Activated T-cell treated with anti-CD3 and anti-CD28 coated beads, Interleukin-2, amount 50 U/mL, for 4 hours (primary cell): ENCODE data around the gene HMG20A. TPM values are rescaled to one million over a fixed set of nuclear protein-coding genes. Genes with fewer than 3 reads are reported as not detected.

Experiments used
- ATAC-seq, 2 donors: fragments of 200-7000 bp; cut with Tn5 transposase; one replicate each; pipeline ENCODE4 v1.10.0; 2021
- DNase-seq: peaks from one replicate; pipeline ENCODE4 v3.0.0-alpha.2; 2020
- H3K27me3 Mint-ChIP-seq: one replicate; pipeline ENCODE4 v1.8.0; 2021; ENCODE audit warnings: low read depth, mixed read lengths
- H3K36me3 Mint-ChIP-seq: one replicate; pipeline ENCODE4 v1.8.0; 2022; ENCODE audit warnings: mixed read lengths; ENCODE audit not compliant: insufficient read depth
- H3K4me1 Mint-ChIP-seq: one replicate; pipeline ENCODE4 v1.8.0; 2021; ENCODE audit warnings: low read depth, mixed read lengths
- H3K4me3 Mint-ChIP-seq: one replicate; pipeline ENCODE4 v1.8.0; 2021; ENCODE audit warnings: mild to moderate bottlenecking, moderate library complexity, mixed read lengths
- H3K9me3 Mint-ChIP-seq: one replicate; pipeline ENCODE4 v1.8.0; 2021; ENCODE audit warnings: mixed read lengths
- total RNA-seq, 3 donors: library from RNA; stranded (reverse); gene quantifications; one replicate each; pipeline ENCODE4 v1.2.1, GENCODE V29; 2021

The HMG20A gene
- total RNA-seq, 3 donors from 2014 or later, result 32.7 to 35.1 (median 34.3) TPM

- H3K9me3 Mint-ChIP-seq, result no peaks in the 10 kb centered on the region
- H3K4me3 Mint-ChIP-seq, result no peak overlapping the region
- H3K4me1 Mint-ChIP-seq, result peaks cover 39% of the 10 kb centered on the region
- peaks cover 15% of the 10 kb centered on the region for H3K36me3 Mint-ChIP-seq
- DNase-seq (no peak), ATAC-seq (peak; percentile 91)
- no peaks in the 10 kb centered on the region for H3K27me3 Mint-ChIP-seq
These were observed 9.5 kb downstream of the HMG20A start for GRCh38 chr15:77430213-77430612.

GRCh38 chr15:77430652-77431051 is 10.0 kb downstream of the HMG20A start:
- ATAC-seq (peak; percentile 65 to 70), DNase-seq (no peak)
- no peaks in the 10 kb centered on the region for H3K27me3 Mint-ChIP-seq
- peaks cover 35% of the 10 kb centered on the region for H3K4me1 Mint-ChIP-seq
- no peaks in the 10 kb centered on the region for H3K9me3 Mint-ChIP-seq
- H3K36me3 Mint-ChIP-seq, result peaks cover 14% of the 10 kb centered on the region
- no peak overlapping the region for H3K4me3 Mint-ChIP-seq

GRCh38 chr15:77436822-77437221 is 16.1 kb downstream of the HMG20A start:
- no peak overlapping the region for H3K4me3 Mint-ChIP-seq
- H3K9me3 Mint-ChIP-seq, result no peaks in the 10 kb centered on the region
- no peak for ATAC-seq
- H3K4me1 Mint-ChIP-seq, result peaks cover 26% of the 10 kb centered on the region
- H3K27me3 Mint-ChIP-seq, result no peaks in the 10 kb centered on the region
- DNase-seq, result no peak
- H3K36me3 Mint-ChIP-seq, result peaks cover 15% of the 10 kb centered on the region

- DNase-seq (no peak), ATAC-seq (no peak)
- Mint-ChIP-seq H3K4me3 (no peak overlapping the region), H3K4me1 (peaks cover 27% of the 10 kb centered on the region), H3K9me3 (no peaks in the 10 kb centered on the region), H3K27me3 (no peaks in the 10 kb centered on the region), H3K36me3 (peaks cover 15% of the 10 kb centered on the region)
These were observed 16.6 kb downstream of the HMG20A start for GRCh38 chr15:77437264-77437663.

- Mint-ChIP-seq H3K36me3 (peaks cover 7% of the 10 kb centered on the region), H3K27me3 (no peaks in the 10 kb centered on the region), H3K9me3 (no peaks in the 10 kb centered on the region), H3K4me1 (peaks cover 33% of the 10 kb centered on the region), H3K4me3 (no peak overlapping the region)
- ATAC-seq, result no peak
- no peak for DNase-seq
These were observed 19.8 kb downstream of the HMG20A start for GRCh38 chr15:77440378-77440999.

GRCh38 chr15:77446840-77447390 is 26.2 kb downstream of the HMG20A start:
- Mint-ChIP-seq H3K4me3 (no peak overlapping the region), H3K4me1 (peaks cover 14% of the 10 kb centered on the region), H3K27me3 (no peaks in the 10 kb centered on the region), H3K9me3 (no peaks in the 10 kb centered on the region), H3K36me3 (peaks cover 10% of the 10 kb centered on the region)
- DNase-seq (no peak), ATAC-seq (no peak)

GRCh38 chr15:77454265-77454664 is 33.6 kb downstream of the HMG20A start:
- H3K4me3 Mint-ChIP-seq, result no peak overlapping the region
- H3K9me3 Mint-ChIP-seq, result no peaks in the 10 kb centered on the region
- peaks cover 35% of the 10 kb centered on the region for H3K4me1 Mint-ChIP-seq
- H3K36me3 Mint-ChIP-seq, result peaks cover 15% of the 10 kb centered on the region
- ATAC-seq (no peak), DNase-seq (no peak)
- no peaks in the 10 kb centered on the region for H3K27me3 Mint-ChIP-seq

- Mint-ChIP-seq H3K27me3 (no peaks in the 10 kb centered on the region), H3K36me3 (peaks cover 15% of the 10 kb centered on the region), H3K4me3 (no peak overlapping the region), H3K9me3 (no peaks in the 10 kb centered on the region), H3K4me1 (peaks cover 35% of the 10 kb centered on the region)
- ATAC-seq (no peak), DNase-seq (no peak)
These were observed 34.3 kb downstream of the HMG20A start for GRCh38 chr15:77454951-77455350.

GRCh38 chr15:77455696-77456321 is 35.1 kb downstream of the HMG20A start:
- Mint-ChIP-seq H3K9me3 (no peaks in the 10 kb centered on the region), H3K36me3 (peaks cover 22% of the 10 kb centered on the region), H3K4me3 (no peak overlapping the region), H3K27me3 (no peaks in the 10 kb centered on the region), H3K4me1 (peaks cover 35% of the 10 kb centered on the region)
- ATAC-seq (no peak), DNase-seq (no peak)

- H3K9me3 Mint-ChIP-seq, result no peaks in the 10 kb centered on the region
- no peaks in the 10 kb centered on the region for H3K27me3 Mint-ChIP-seq
- peaks cover 24% of the 10 kb centered on the region for H3K36me3 Mint-ChIP-seq
- H3K4me1 Mint-ChIP-seq, result peaks cover 35% of the 10 kb centered on the region
- no peak overlapping the region for H3K4me3 Mint-ChIP-seq
- ATAC-seq (no peak), DNase-seq (no peak)
These were observed 36.1 kb downstream of the HMG20A start for GRCh38 chr15:77456746-77457145.

- H3K9me3 Mint-ChIP-seq, result no peaks in the 10 kb centered on the region
- H3K4me3 Mint-ChIP-seq, result no peak overlapping the region
- H3K36me3 Mint-ChIP-seq, result peaks cover 21% of the 10 kb centered on the region
- ATAC-seq (no peak), DNase-seq (no peak)
- H3K4me1 Mint-ChIP-seq, result peaks cover 33% of the 10 kb centered on the region
- no peaks in the 10 kb centered on the region for H3K27me3 Mint-ChIP-seq
These were observed 36.7 kb downstream of the HMG20A start for GRCh38 chr15:77457191-77457904.

- no peak overlapping the region for H3K4me3 Mint-ChIP-seq
- H3K9me3 Mint-ChIP-seq, result no peaks in the 10 kb centered on the region
- H3K36me3 Mint-ChIP-seq, result peaks cover 20% of the 10 kb centered on the region
- DNase-seq (no peak), ATAC-seq (peak in 1 of 2 donors; percentile 21)
- H3K4me1 Mint-ChIP-seq, result peaks cover 33% of the 10 kb centered on the region
- H3K27me3 Mint-ChIP-seq, result no peaks in the 10 kb centered on the region
These were observed 37.2 kb downstream of the HMG20A start for GRCh38 chr15:77457905-77458265.

- no peaks in the 10 kb centered on the region for H3K9me3 Mint-ChIP-seq
- H3K4me1 Mint-ChIP-seq, result peaks cover 33% of the 10 kb centered on the region
- ATAC-seq (no peak), DNase-seq (no peak)
- no peaks in the 10 kb centered on the region for H3K27me3 Mint-ChIP-seq
- H3K36me3 Mint-ChIP-seq, result peaks cover 20% of the 10 kb centered on the region
- no peak overlapping the region for H3K4me3 Mint-ChIP-seq
These were observed 38.3 kb downstream of the HMG20A start for GRCh38 chr15:77459031-77459430.

GRCh38 chr15:77461486-77461885 is 40.8 kb downstream of the HMG20A start:
- Mint-ChIP-seq H3K27me3 (no peaks in the 10 kb centered on the region), H3K9me3 (no peaks in the 10 kb centered on the region), H3K4me3 (no peak overlapping the region), H3K36me3 (peaks cover 24% of the 10 kb centered on the region), H3K4me1 (peaks cover 15% of the 10 kb centered on the region)
- ATAC-seq (no peak), DNase-seq (no peak)
